ENCODE measurements around the gene MED8.

DNA sequence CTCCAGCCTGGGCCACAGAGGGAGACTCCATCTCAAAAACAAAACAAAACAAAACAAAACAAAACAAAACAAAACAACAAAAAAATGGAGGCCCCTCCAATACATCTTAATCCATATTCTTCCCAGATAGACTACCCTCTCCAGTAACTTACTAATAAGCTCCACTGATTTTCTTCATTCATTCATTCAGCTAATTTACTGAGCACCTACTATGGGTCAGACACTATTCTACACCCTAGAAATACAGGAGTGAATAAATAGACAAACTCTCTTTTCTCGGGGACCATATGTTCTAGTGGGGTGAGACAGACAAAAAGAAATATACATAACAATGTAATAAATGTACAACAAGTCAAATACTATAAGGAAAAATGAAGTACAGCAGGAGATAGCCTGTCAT, 38.6 kb downstream of the MED8 start:
- TF ChIP-seq, protein P1, sequence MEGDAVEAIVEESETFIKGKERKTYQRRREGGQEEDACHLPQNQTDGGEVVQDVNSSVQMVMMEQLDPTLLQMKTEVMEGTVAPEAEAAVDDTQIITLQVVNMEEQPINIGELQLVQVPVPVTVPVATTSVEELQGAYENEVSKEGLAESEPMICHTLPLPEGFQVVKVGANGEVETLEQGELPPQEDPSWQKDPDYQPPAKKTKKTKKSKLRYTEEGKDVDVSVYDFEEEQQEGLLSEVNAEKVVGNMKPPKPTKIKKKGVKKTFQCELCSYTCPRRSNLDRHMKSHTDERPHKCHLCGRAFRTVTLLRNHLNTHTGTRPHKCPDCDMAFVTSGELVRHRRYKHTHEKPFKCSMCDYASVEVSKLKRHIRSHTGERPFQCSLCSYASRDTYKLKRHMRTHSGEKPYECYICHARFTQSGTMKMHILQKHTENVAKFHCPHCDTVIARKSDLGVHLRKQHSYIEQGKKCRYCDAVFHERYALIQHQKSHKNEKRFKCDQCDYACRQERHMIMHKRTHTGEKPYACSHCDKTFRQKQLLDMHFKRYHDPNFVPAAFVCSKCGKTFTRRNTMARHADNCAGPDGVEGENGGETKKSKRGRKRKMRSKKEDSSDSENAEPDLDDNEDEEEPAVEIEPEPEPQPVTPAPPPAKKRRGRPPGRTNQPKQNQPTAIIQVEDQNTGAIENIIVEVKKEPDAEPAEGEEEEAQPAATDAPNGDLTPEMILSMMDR (IDR thresholded peaks at IDR 0.05): no peak
- TF ChIP-seq EZH2phosphoT487 (IDR thresholded peaks at IDR 0.05) (no peak), EZH2 (IDR thresholded peaks at IDR 0.05) (no peak)

Measured in neural progenitor cell (in vitro differentiated cells).